ENCODE results near the gene PHACTR3. TPM values are rescaled to one million over a fixed set of nuclear protein-coding genes. Genes with fewer than 3 reads are reported as not detected.

PHACTR3 gene
- total RNA-seq, 1 donor from 2014 or later: 1.1 TPM

DNA sequence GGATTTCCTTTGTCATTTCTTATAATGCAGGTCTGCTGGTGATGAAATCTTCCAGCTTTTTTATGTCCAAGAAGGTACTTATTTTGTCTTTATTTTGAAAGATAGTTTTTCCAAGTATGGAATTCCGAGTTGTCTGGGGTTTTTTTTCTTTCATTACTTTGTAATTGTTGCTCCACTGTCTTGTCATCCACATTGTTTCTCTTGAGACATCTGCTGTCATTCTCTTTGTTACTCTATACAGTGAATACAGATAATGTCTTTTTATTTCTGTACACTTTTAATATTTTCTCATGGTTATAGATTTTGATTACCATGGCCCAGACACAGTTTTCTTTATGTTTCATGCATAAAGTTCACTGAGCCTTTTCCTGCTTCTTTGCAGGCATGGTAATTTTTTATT, 196.0 kb downstream of the PHACTR3 start:
- Mint-ChIP-seq H3K9me3 (ENCODE audit: low read depth) (peaks cover 40% of the 10 kb centered on the region), H3K4me1 (ENCODE audit: low read depth) (peaks cover 6% of the 10 kb centered on the region), H3K27me3 (peaks cover 10% of the 10 kb centered on the region), H3K4me3 (ENCODE audit: low read depth) (no peak overlapping the region), H3K36me3 (ENCODE audit: insufficient read depth) (no peaks in the 10 kb centered on the region), H3K27ac (no peak overlapping the region)
- TF ChIP-seq, protein P1, sequence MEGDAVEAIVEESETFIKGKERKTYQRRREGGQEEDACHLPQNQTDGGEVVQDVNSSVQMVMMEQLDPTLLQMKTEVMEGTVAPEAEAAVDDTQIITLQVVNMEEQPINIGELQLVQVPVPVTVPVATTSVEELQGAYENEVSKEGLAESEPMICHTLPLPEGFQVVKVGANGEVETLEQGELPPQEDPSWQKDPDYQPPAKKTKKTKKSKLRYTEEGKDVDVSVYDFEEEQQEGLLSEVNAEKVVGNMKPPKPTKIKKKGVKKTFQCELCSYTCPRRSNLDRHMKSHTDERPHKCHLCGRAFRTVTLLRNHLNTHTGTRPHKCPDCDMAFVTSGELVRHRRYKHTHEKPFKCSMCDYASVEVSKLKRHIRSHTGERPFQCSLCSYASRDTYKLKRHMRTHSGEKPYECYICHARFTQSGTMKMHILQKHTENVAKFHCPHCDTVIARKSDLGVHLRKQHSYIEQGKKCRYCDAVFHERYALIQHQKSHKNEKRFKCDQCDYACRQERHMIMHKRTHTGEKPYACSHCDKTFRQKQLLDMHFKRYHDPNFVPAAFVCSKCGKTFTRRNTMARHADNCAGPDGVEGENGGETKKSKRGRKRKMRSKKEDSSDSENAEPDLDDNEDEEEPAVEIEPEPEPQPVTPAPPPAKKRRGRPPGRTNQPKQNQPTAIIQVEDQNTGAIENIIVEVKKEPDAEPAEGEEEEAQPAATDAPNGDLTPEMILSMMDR (IDR thresholded peaks at IDR 0.05; ENCODE audit: unreplicated experiment): no peak
- DNase-seq (ENCODE audit: low spot score, unreplicated experiment): no peak

DNA sequence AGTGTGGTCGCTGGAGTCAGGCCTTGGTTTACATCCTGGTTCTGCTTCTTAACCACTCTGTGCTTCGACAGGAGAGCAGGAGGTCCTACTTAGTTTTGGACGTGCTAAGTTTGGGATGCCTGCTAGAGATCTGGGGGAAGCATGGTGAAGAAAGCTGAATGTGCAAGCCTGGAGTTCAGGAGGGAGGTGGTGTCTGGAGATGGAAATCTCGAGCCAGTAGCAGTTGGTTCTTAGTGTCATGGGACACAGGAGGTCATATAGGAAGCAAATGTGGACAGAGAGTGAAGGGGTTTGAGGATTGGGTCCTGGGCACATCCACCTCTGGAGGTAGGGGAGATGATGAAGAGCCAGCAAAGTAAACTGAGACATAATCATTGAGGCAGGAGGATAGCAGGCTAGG, 197.7 kb downstream of the PHACTR3 start:
- H3K9me3 Mint-ChIP-seq (ENCODE audit: low read depth): peaks cover 27% of the 10 kb centered on the region
- DNase-seq (ENCODE audit: low spot score, unreplicated experiment): no peak
- TF ChIP-seq, protein P1 (IDR thresholded peaks at IDR 0.05; ENCODE audit: unreplicated experiment): no peak
- peaks cover 11% of the 10 kb centered on the region for H3K27me3 Mint-ChIP-seq
- H3K4me1 Mint-ChIP-seq (ENCODE audit: low read depth): peaks cover 7% of the 10 kb centered on the region
- H3K27ac Mint-ChIP-seq: no peak overlapping the region
- no peak overlapping the region for H3K4me3 Mint-ChIP-seq (ENCODE audit: low read depth)
- no peaks in the 10 kb centered on the region for H3K36me3 Mint-ChIP-seq (ENCODE audit: insufficient read depth)

DNA sequence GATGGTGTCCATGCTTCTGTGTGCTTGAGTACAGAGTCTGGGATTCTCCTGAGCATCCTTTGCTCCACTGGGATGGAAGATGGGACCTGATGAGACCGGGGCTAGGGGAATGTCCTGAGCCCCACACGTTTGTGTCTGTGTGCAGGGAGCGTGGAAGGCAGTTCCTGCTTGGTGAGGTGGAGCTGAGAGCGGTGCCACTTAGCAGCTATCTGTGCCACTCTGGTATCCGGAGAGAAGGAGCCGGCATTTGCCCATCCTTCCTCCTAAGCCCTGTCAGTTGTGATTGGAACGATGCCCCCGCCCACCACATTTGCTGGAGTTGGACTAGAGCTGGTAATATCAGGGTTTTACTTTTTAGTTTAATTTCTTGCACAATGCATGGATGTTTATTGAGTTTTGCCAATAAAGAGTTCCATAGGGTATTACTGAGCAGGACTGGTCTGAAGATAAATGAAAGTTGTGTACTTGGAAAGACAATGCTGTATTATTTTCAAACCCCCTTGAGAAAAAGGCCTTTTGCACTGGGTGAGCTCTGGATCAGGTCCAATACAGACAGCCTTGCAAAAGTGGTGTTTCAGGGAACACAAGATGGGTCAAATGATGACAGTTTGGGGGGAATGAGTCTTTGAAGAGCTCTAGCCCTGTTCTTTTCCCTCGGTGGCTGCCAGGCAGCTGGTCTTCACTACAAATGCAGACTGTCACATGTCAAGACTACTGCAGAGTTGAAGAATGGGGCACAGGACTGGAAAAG, 198.3 kb downstream of the PHACTR3 start:
- Mint-ChIP-seq H3K27ac (no peak overlapping the region), H3K27me3 (peaks cover 11% of the 10 kb centered on the region), H3K9me3 (ENCODE audit: low read depth) (peaks cover 23% of the 10 kb centered on the region), H3K4me3 (ENCODE audit: low read depth) (no peak overlapping the region), H3K4me1 (ENCODE audit: low read depth) (peaks cover 7% of the 10 kb centered on the region), H3K36me3 (ENCODE audit: insufficient read depth) (no peaks in the 10 kb centered on the region)
- DNase-seq (ENCODE audit: low spot score, unreplicated experiment): no peak
- TF ChIP-seq, protein P1 (IDR thresholded peaks at IDR 0.05; ENCODE audit: unreplicated experiment): no peak

DNA sequence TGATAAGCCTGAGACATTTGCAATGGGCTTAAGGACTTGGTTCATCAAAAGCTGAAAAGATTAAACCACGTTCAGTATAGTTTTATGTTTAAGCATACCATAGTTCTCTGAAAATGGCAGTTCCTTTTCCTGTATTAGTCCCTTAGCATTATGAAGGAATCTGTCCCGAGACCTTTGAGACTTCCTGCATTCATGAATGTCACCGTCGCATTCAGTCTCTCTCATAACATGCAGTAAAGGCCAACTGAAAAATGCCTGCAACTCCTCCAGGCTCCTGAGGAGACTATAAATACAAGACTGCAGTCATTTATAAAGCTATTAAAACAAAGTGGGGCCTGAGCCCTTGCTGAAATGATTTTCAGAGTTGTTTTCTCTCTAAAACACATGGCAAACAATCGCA, 200.0 kb downstream of the PHACTR3 start:
- Mint-ChIP-seq H3K27ac (no peak overlapping the region), H3K36me3 (ENCODE audit: insufficient read depth) (no peaks in the 10 kb centered on the region), H3K27me3 (peaks cover 11% of the 10 kb centered on the region), H3K4me1 (ENCODE audit: low read depth) (peaks cover 7% of the 10 kb centered on the region), H3K9me3 (ENCODE audit: low read depth) (peaks cover 19% of the 10 kb centered on the region), H3K4me3 (ENCODE audit: low read depth) (no peak overlapping the region)
- DNase-seq (ENCODE audit: low spot score, unreplicated experiment): no peak
- TF ChIP-seq, protein P1 (IDR thresholded peaks at IDR 0.05; ENCODE audit: unreplicated experiment): no peak

DNA sequence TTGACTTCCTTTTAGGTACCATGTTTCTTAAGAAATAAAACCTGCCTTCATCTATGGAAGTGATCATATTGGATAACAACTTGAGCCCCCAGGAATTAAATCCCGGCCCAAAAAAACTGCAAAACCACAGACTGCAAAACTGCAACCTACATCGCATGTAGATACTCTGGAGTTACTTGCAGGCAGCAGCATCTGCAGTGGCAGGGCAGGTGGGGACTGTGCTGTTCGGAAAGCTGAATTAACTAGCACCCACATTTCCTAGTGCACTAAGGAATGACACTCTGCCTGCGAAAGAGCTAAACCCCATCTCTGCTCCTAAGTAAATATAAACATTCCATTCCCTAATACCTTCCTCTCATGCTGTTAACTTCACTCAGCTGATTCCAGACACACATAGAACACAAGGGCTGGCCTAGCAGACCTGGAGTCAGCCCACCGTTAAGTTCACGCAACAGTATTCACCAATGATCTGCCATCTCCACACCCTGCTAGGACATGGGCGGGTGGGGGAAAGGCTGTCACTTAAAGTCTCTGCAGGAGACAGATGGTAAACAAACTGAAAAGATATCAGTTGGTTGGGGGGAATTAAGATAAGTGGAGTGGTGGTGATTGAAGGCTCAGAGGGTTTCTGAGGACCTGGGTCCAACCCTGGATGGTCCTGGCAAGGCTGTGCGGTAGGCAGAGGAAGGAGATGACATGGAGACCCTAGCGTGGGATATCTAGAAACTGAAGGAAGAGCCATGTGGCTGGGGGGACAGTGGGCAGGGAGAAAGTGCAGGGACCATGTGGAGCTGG, 200.7 kb downstream of the PHACTR3 start:
- Mint-ChIP-seq H3K9me3 (ENCODE audit: low read depth) (peaks cover 15% of the 10 kb centered on the region), H3K4me1 (ENCODE audit: low read depth) (peaks cover 7% of the 10 kb centered on the region), H3K27me3 (peaks cover 11% of the 10 kb centered on the region), H3K27ac (no peak overlapping the region), H3K36me3 (ENCODE audit: insufficient read depth) (no peaks in the 10 kb centered on the region), H3K4me3 (ENCODE audit: low read depth) (no peak overlapping the region)
- DNase-seq (ENCODE audit: low spot score, unreplicated experiment): no peak
- TF ChIP-seq, protein P1 (IDR thresholded peaks at IDR 0.05; ENCODE audit: unreplicated experiment): no peak

Measured in progenitor cell of endocrine pancreas (in vitro differentiated cells).